Measurements from ENCODE around the gene WLS.
"Not testable (repeated sequence)": the region's sequence is repeated elsewhere in the genome, so short reads cannot be mapped to it uniquely, and the experiment has no call there.

The WLS gene

GRCh38 chr1:68167211-68167610 lies 65.1 kb downstream of the WLS start:
- H3K4me3 ChIP-seq (ENCODE audit: low read depth, low read length): no peak overlapping the region
- no peaks in the 10 kb centered on the region for H3K9me3 ChIP-seq (ENCODE audit: severe bottlenecking)
- no peak for TF ChIP-seq CTCF (IDR thresholded peaks at IDR 0.05; ENCODE audit: low read depth, low read length)
- no peak overlapping the region for H3K27ac ChIP-seq
- no peaks in the 10 kb centered on the region for H3K27me3 ChIP-seq (ENCODE audit: insufficient read depth, low read depth, severe bottlenecking)
- no peak for DNase-seq
- no peaks in the 10 kb centered on the region for H3K36me3 ChIP-seq

- H3K27ac ChIP-seq: no peak overlapping the region
- no peaks in the 10 kb centered on the region for H3K27me3 ChIP-seq (ENCODE audit: insufficient read depth, low read depth, severe bottlenecking)
- TF ChIP-seq CTCF (IDR thresholded peaks at IDR 0.05; ENCODE audit: low read depth, low read length): no peak
- no peak for DNase-seq
- H3K4me3 ChIP-seq (ENCODE audit: low read depth, low read length): no peak overlapping the region
- H3K9me3 ChIP-seq (ENCODE audit: severe bottlenecking): no peaks in the 10 kb centered on the region
- no peaks in the 10 kb centered on the region for H3K36me3 ChIP-seq
Measured at GRCh38 chr1:68166348-68166747, 66.0 kb downstream of the WLS start.

- no peak overlapping the region for H3K4me3 ChIP-seq (ENCODE audit: low read depth, low read length)
- no peak overlapping the region for H3K27ac ChIP-seq
- no peak for TF ChIP-seq CTCF (IDR thresholded peaks at IDR 0.05; ENCODE audit: low read depth, low read length)
- H3K36me3 ChIP-seq: no peaks in the 10 kb centered on the region
- no peaks in the 10 kb centered on the region for H3K27me3 ChIP-seq (ENCODE audit: insufficient read depth, low read depth, severe bottlenecking)
- no peak for DNase-seq
- H3K9me3 ChIP-seq (ENCODE audit: severe bottlenecking): no peaks in the 10 kb centered on the region
Measured at GRCh38 chr1:68165665-68166064, 66.7 kb downstream of the WLS start.

- Histone ChIP-seq H3K9me3 (ENCODE audit: severe bottlenecking) (no peaks in the 10 kb centered on the region), H3K36me3 (no peaks in the 10 kb centered on the region), H3K4me3 (ENCODE audit: low read depth, low read length) (no peak overlapping the region), H3K27ac (no peak overlapping the region), H3K27me3 (ENCODE audit: insufficient read depth, low read depth, severe bottlenecking) (no peaks in the 10 kb centered on the region)
- TF ChIP-seq CTCF (IDR thresholded peaks at IDR 0.05; ENCODE audit: low read depth, low read length): no peak
- no peak for DNase-seq
Measured at GRCh38 chr1:68164918-68165317, 67.4 kb downstream of the WLS start.

- Histone ChIP-seq H3K4me3 (ENCODE audit: low read depth, low read length) (no peak overlapping the region), H3K27ac (no peak overlapping the region), H3K36me3 (no peaks in the 10 kb centered on the region; the same call in 1 of the 2 replicates), H3K9me3 (ENCODE audit: severe bottlenecking) (no peaks in the 10 kb centered on the region), H3K27me3 (ENCODE audit: insufficient read depth, low read depth, severe bottlenecking) (no peaks in the 10 kb centered on the region)
- TF ChIP-seq CTCF (IDR thresholded peaks at IDR 0.05; ENCODE audit: low read depth, low read length): no peak
- DNase-seq: no peak
Measured at GRCh38 chr1:68163220-68163619, 69.1 kb downstream of the WLS start.

- Histone ChIP-seq H3K4me3 (ENCODE audit: low read depth, low read length) (no peak overlapping the region), H3K36me3 (no peaks in the 10 kb centered on the region; the same call in 1 of the 2 replicates), H3K27ac (no peak overlapping the region), H3K9me3 (ENCODE audit: severe bottlenecking) (no peaks in the 10 kb centered on the region), H3K27me3 (ENCODE audit: insufficient read depth, low read depth, severe bottlenecking) (no peaks in the 10 kb centered on the region)
- TF ChIP-seq CTCF (IDR thresholded peaks at IDR 0.05; ENCODE audit: low read depth, low read length): 0 out of 2 replicates have a peak, but pooled peaks have one; percentile 9
- no peak for DNase-seq
Measured at GRCh38 chr1:68162761-68163160, 69.6 kb downstream of the WLS start.

- H3K4me3 ChIP-seq (ENCODE audit: low read depth, low read length); H3K27ac ChIP-seq; DNase-seq; H3K27me3 ChIP-seq (ENCODE audit: insufficient read depth, low read depth, severe bottlenecking); H3K36me3 ChIP-seq; H3K9me3 ChIP-seq (ENCODE audit: severe bottlenecking): not testable (repeated sequence)
Measured at GRCh38 chr1:68161672-68162071, 70.7 kb downstream of the WLS start.

- not testable (repeated sequence) for H3K4me3 ChIP-seq (ENCODE audit: low read depth, low read length); H3K9me3 ChIP-seq (ENCODE audit: severe bottlenecking); H3K27me3 ChIP-seq (ENCODE audit: insufficient read depth, low read depth, severe bottlenecking); DNase-seq; H3K27ac ChIP-seq; H3K36me3 ChIP-seq
Measured at GRCh38 chr1:68160935-68161334, 71.4 kb downstream of the WLS start.

Data from WERI-Rb-1 (cell line).